Esophagus muscularis mucosa (tissue), 4 donors: ENCODE measurements around the gene ERMAP. TPM values are rescaled to one million over a fixed set of nuclear protein-coding genes. Genes with fewer than 3 reads are reported as not detected.
"Not testable (repeated sequence)": the region's sequence is repeated elsewhere in the genome, so short reads cannot be mapped to it uniquely, and the experiment has no call there.

Experiments used
- DNase-seq: peaks from one replicate; pipeline ENCODE4 v3.0.0-alpha.2; 2017; ENCODE audit errors: extremely low spot score
- H3K27ac ChIP-seq, 4 donors: fragments of 200-600 bp; sonication (generic); replicated peaks in 1 of 4; 1 replicate in 3 of 4; 2 replicates in 1 of 4; pipeline ENCODE4 v1.5.1; 2016 to 2019; ENCODE audit warnings: mild to moderate bottlenecking in 1 of 4
- H3K27me3 ChIP-seq, 4 donors: fragments of 200-600 bp; sonication (generic); one replicate each; pipeline versions ENCODE4 v1.5.1 to v1.6.0; 2016 to 2019
- H3K36me3 ChIP-seq, 4 donors: fragments of 200-600 bp; sonication (generic); one replicate each; pipeline ENCODE4 v1.5.1; 2016 to 2019
- H3K4me1 ChIP-seq, 4 donors: fragments of 200-600 bp; sonication (generic); one replicate each; pipeline ENCODE4 v1.5.1; 2016 to 2019
- H3K4me3 ChIP-seq, 4 donors: fragments of 200-600 bp; sonication (generic); 1 replicate in 2 of 4; 2 replicates in 2 of 4; pipeline ENCODE4 v1.5.1; 2016 to 2019; ENCODE audit warnings: mild to moderate bottlenecking in 4 of 4, moderate library complexity in 1 of 4
- H3K9me3 ChIP-seq, 4 donors: fragments of 200-600 bp; sonication (generic); 1 replicate in 3 of 4; 2 replicates in 1 of 4; pipeline ENCODE4 v1.5.1; 2016 to 2019
- CTCF ChIP-seq, 3 experiments: fragments of 200-600 bp in 2 of 3; fragments of 450-650 bp in 1 of 3; sonication (generic) in 2 of 3; IDR thresholded peaks; one replicate each; pipeline ENCODE4 v1.5.1; 2017 to 2019; ENCODE audit warnings: antibody characterized with exemption in 3 of 3, mild to moderate bottlenecking in 2 of 3, moderate library complexity in 1 of 3
- EP300 ChIP-seq: sonication (generic); formaldehyde crosslinking; IDR thresholded peaks from one replicate; pipeline ENCODE4 v1.6.1; 2017; ENCODE audit warnings: antibody characterized with exemption
- POLR2A ChIP-seq: fragments of 450-650 bp; IDR thresholded peaks from one replicate; pipeline ENCODE4 v1.6.1; 2017; ENCODE audit warnings: antibody characterized with exemption, moderate library complexity, mild to moderate bottlenecking, low read depth
- POLR2AphosphoS5 ChIP-seq, 2 donors: sonication (generic); formaldehyde crosslinking; IDR thresholded peaks; one replicate each; pipeline ENCODE4 v1.6.1; 2017; ENCODE audit warnings: antibody characterized with exemption in 2 of 2
- WGBS: methylation state at CpG from one replicate; pipeline ENCODE4 v1.1.5; 2018; 5-methylcytosine and 5-hydroxymethylcytosine counted together
- intact Hi-C: fragments of 100-400 bp; cut with DNase I; formaldehyde crosslinking; loops from one replicate; pipeline ENCODE4 v1.15.1; 2023
- total RNA-seq, 4 donors: library from RNA; depleted of rRNA; stranded (reverse); fragments of >200 nt; gene quantifications; one replicate each; pipeline versions ENCODE4 v1.1.0 to v1.2.1, GENCODE V29; 2016

Gene ERMAP
- total RNA-seq, 4 donors from 2014 or later = 5.8 to 14.1 (median 9.1) TPM

GRCh38 chr1:42851960-42852607, 35.2 kb downstream of the ERMAP start:
- Histone ChIP-seq H3K4me3 (no peak overlapping the region), H3K27ac (no peak overlapping the region), H3K9me3 (no peaks in the 10 kb centered on the region), H3K4me1 (peaks cover 10 to 14% (median 10%) of the 10 kb centered on the region in 4 donors), H3K36me3 (peaks cover 8 to 31% (median 27%) of the 10 kb centered on the region in 4 donors), H3K27me3 (no peaks in the 10 kb centered on the region)
- WGBS = 96% methylated on average over 2 of the region's 2 CpGs
- intact Hi-C loops = no loop called here
- no peak for DNase-seq
- no peak for TF ChIP-seq CTCF (IDR thresholded peaks at IDR 0.05)
- TF ChIP-seq EP300 = no peak
- no peak for TF ChIP-seq POLR2A
- TF ChIP-seq POLR2AphosphoS5 (IDR thresholded peaks at IDR 0.05) = no peak

- Histone ChIP-seq H3K9me3 (no peaks in the 10 kb centered on the region), H3K4me3 (no peak overlapping the region), H3K27ac (no peak overlapping the region), H3K4me1 (peaks cover 5 to 9% (median 5%) of the 10 kb centered on the region in 4 donors), H3K36me3 (peaks cover 8 to 31% (median 27%) of the 10 kb centered on the region in 4 donors), H3K27me3 (no peaks in the 10 kb centered on the region)
- TF ChIP-seq POLR2A (no peak), CTCF (IDR thresholded peaks at IDR 0.05) (no peak), EP300 (no peak), POLR2AphosphoS5 (IDR thresholded peaks at IDR 0.05) (no peak)
- intact Hi-C loops = no loop called here
- no peak for DNase-seq
- WGBS = 40% methylated on average over 2 of the region's 2 CpGs
Observed at GRCh38 chr1:42852608-42852980, 35.7 kb downstream of the ERMAP start.

GRCh38 chr1:42853116-42853884, 36.4 kb downstream of the ERMAP start:
- intact Hi-C loops = no loop called here
- Histone ChIP-seq H3K4me1 (peaks cover 0 to 2% (median 0%) of the 10 kb centered on the region in 4 donors), H3K27me3 (no peaks in the 10 kb centered on the region), H3K36me3 (peaks cover 8 to 31% (median 27%) of the 10 kb centered on the region in 4 donors), H3K27ac (no peak overlapping the region), H3K4me3 (no peak overlapping the region), H3K9me3 (no peaks in the 10 kb centered on the region)
- no peak for TF ChIP-seq CTCF (IDR thresholded peaks at IDR 0.05)
- no peak for DNase-seq
- 83% methylated on average over 6 of the region's 6 CpGs for WGBS

GRCh38 chr1:42856554-42856953, 39.6 kb downstream of the ERMAP start:
- intact Hi-C loops, DNase-seq, H3K4me3 ChIP-seq, H3K4me1 ChIP-seq, H3K27ac ChIP-seq, H3K27me3 ChIP-seq, H3K9me3 ChIP-seq: not testable (repeated sequence)
- H3K36me3 ChIP-seq = peaks cover 2 to 13% (median 6%) of the 10 kb centered on the region in 4 donors
- 100% methylated on average over 2 of the region's 3 CpGs for WGBS

DNA sequence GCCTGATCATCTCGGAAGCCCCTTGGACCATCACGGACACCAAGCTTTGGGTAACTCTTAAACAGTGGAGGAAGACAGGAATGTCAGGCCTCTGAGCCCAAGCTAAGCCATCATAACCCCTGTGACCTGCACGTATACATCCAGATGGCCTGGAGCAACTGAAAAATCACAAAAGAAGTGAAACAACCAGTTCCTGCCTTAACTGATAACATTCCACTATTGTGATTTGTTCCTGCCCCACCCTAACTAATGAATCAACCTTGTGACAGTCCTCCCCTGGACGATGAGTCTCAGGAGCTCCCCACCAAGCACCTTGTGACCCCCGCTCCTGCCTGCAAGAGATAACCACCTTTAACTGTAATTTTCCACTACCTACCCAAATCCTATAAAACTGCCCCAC, 42.4 kb downstream of the ERMAP start:
- H3K9me3 ChIP-seq, H3K27ac ChIP-seq, H3K4me3 ChIP-seq, H3K4me1 ChIP-seq, H3K36me3 ChIP-seq, intact Hi-C loops, DNase-seq: not testable (repeated sequence)
- 72% methylated on average over 5 of the region's 5 CpGs for WGBS
- H3K27me3 ChIP-seq = peaks cover 0 to 19% (median 0%) of the 10 kb centered on the region in 4 donors
